NCI-H524 treated with DMSO at 0.1 percent for 48 hours (cell line): Measurements from ENCODE around the gene NOL8.

ENCODE experiments used
- DNase-seq: peaks from one replicate; lab custom pipeline; 2025; lab: John Stamatoyannopoulos, UW

NOL8 gene

DNA sequence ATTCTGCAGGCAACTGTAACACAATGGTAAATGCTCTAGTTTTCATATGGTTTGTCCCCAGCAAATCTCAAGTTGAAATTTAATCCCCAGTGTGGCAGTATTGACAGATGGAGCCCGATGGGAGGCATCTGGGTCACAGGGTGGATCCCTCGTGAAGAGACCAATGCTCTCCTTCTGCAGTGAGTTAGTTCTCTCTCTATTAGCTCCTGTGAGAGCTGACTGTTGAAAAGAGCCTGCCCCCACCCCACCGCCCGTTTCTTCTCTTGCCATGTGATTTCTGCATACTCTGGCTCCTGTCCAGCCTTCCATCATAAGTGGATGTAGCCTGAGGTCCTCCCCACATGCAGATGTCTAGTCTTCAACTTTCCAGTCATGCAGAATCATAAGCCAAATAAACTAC is 58.7 kb downstream of the NOL8 start:
- peak; percentile 100 for DNase-seq

DNA sequence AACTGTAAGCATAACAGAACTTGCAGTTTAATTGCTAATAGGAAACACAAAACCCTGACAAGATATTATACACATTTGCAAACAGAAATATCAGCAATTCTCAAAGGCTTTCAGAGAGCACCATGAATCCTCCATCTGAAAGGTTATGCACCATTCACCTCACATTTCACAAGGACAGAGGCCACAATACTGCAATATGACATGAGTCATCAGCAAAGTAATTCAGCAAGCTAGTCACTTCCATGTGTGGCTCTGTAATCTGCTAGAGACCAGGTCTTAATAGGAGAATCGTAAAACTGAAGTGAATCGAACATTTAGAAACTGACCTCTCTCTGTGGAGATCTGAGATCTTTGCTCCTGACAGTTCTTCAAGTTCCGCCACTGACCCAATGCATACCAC is 60.0 kb downstream of the NOL8 start:
- no peak for DNase-seq

GRCh38 chr9:92263131-92263530 is 62.0 kb downstream of the NOL8 start:
- DNase-seq, result no peak

DNA sequence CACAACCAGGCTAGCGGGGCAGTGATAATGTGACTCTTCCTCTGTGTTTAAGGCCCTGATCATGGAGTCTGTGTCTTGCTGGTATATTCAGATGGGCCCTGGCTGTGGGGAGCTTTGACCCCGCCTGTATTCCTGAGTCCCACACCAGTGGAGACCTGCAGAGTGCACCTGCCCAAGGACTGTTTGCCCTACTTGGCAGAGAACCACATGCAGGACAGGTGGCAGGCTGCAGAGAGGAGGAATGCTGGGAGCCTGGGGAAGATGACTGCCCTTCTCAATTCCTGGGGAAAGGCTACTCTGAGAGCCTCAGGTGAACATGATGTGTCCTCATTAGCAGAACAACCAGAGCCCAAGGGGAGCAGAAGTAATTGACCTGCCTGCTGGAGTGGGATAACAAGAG is 67.8 kb downstream of the NOL8 start:
- DNase-seq, result no peak

DNA sequence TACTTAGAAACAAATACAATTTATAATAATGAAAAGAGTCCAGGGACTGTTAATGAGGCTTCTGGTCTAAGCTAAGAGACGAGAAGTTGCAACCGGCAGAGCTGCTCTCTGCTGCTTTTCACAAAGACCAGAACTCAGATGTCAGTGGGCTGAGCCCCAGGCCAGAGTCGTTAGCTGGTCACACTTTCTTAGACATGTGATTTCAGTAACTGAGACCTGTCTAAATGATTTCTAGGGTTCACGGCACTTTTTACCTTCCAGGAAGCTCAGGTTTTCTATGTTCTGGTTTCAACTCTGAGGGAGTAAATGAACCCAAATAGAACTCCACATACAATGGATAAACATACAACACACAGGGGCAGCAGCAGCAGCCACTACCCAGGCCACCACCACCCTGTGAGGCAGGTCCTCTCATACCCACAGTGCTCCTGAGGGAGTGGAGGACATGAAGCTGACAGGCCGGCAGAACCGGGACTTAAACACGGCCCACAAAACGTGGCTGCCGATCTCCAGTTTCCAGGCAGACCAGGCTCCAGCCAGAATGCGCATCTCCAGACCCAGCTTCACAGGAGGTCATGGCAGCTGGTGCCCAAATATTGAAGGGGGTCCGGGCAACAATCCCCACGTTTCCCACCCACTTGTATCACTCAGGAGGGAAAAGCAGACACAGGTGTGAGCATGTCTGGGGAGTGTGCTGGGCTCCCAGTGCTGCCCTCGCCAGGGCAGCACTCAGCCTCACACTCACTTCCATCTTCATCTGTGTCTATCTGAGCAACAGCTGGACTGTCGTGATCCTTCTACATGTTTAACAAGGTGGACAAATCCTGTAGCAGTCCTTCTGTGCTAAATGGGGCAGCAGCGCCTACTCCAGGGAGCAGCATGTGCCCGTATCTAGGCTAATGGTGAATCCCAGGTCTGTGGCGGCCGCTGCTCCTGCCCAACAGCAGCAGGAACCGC is 70.5 kb downstream of the NOL8 start:
- DNase-seq, result no peak

GRCh38 chr9:92253656-92254055 is 71.5 kb downstream of the NOL8 start:
- DNase-seq, result no peak

- DNase-seq, result no peak
Measured at GRCh38 chr9:92247981-92248380, 77.2 kb downstream of the NOL8 start.
